Muscle layer of duodenum (tissue), 2 donors: ENCODE measurements around the gene EMP3.
"Not testable (repeated sequence)": the region's sequence is repeated elsewhere in the genome, so short reads cannot be mapped to it uniquely, and the experiment has no call there.

Source experiments
- H3K27ac ChIP-seq: one replicate; pipeline ENCODE4 v1.7.0; 2013; ENCODE audit warnings: mild to moderate bottlenecking, low read length
- H3K27me3 ChIP-seq: one replicate; pipeline ENCODE4 v1.7.0; 2013; ENCODE audit warnings: low read depth, mild to moderate bottlenecking, control low read depth, low read length
- H3K36me3 ChIP-seq, 2 donors: one replicate each; pipeline ENCODE4 v1.7.0; 2013; ENCODE audit warnings: low read length in 2 of 2, control low read depth in 1 of 2, mild to moderate bottlenecking in 1 of 2; ENCODE audit not compliant: insufficient read depth in 2 of 2, control insufficient read depth in 1 of 2
- H3K4me1 ChIP-seq, 2 donors: one replicate each; pipeline ENCODE4 v1.7.0; 2013; ENCODE audit warnings: low read length in 2 of 2, mild to moderate bottlenecking in 2 of 2, control low read depth in 1 of 2, moderate library complexity in 1 of 2; ENCODE audit not compliant: insufficient read depth in 2 of 2, control insufficient read depth in 1 of 2
- H3K4me3 ChIP-seq, 2 donors: one replicate each; pipeline ENCODE4 v1.7.0; 2013; ENCODE audit warnings: low read length in 2 of 2, low read depth in 1 of 2, mild to moderate bottlenecking in 1 of 2
- H3K9me3 ChIP-seq, 2 donors: one replicate each; pipeline ENCODE4 v1.7.0; 2013; ENCODE audit warnings: low read length in 2 of 2, control low read depth in 1 of 2, mild to moderate bottlenecking in 1 of 2; ENCODE audit not compliant: control insufficient read depth in 1 of 2
- donor health status: healthy.

Gene EMP3

GRCh38 chr19:48365602-48366001 lies 40.2 kb downstream of the EMP3 start:
- Histone ChIP-seq H3K27ac (no peak overlapping the region), H3K27me3 (no peaks in the 10 kb centered on the region), H3K4me1 (peaks cover 0 to 6% of the 10 kb centered on the region in 2 donors)

GRCh38 chr19:48367855-48368254 lies 42.5 kb downstream of the EMP3 start:
- Histone ChIP-seq H3K9me3 (no peaks in the 10 kb centered on the region), H3K27ac (no peak overlapping the region), H3K36me3 (no peaks in the 10 kb centered on the region), H3K27me3 (no peaks in the 10 kb centered on the region), H3K4me1 (peaks cover 0 to 6% of the 10 kb centered on the region in 2 donors), H3K4me3 (no peak overlapping the region)

More at GRCh38 chr19:48365602-48366001, 40.2 kb downstream of the EMP3 start:
- no peak overlapping the region for H3K4me3 ChIP-seq
- no peaks in the 10 kb centered on the region for H3K36me3 ChIP-seq
- H3K9me3 ChIP-seq, result no peaks in the 10 kb centered on the region

- H3K27ac ChIP-seq, result no peak overlapping the region
Measured at GRCh38 chr19:48368936-48369335, 43.6 kb downstream of the EMP3 start.

GRCh38 chr19:48370955-48371354 lies 45.6 kb downstream of the EMP3 start:
- no peaks in the 10 kb centered on the region for H3K9me3 ChIP-seq
- no peaks in the 10 kb centered on the region for H3K27me3 ChIP-seq
- H3K36me3 ChIP-seq, result no peaks in the 10 kb centered on the region
- no peak overlapping the region for H3K4me3 ChIP-seq
- H3K27ac ChIP-seq, result no peak overlapping the region
- no peaks in the 10 kb centered on the region for H3K4me1 ChIP-seq

More at GRCh38 chr19:48368936-48369335, 43.6 kb downstream of the EMP3 start:
- Histone ChIP-seq H3K4me3 (no peak overlapping the region), H3K27me3 (no peaks in the 10 kb centered on the region), H3K36me3 (no peaks in the 10 kb centered on the region), H3K4me1 (peaks cover 0 to 6% of the 10 kb centered on the region in 2 donors), H3K9me3 (no peaks in the 10 kb centered on the region)

- no peaks in the 10 kb centered on the region for H3K4me1 ChIP-seq
- no peaks in the 10 kb centered on the region for H3K36me3 ChIP-seq
- H3K27me3 ChIP-seq, result no peaks in the 10 kb centered on the region
Measured at GRCh38 chr19:48371367-48371766, 46.0 kb downstream of the EMP3 start.

GRCh38 chr19:48371771-48372170 lies 46.4 kb downstream of the EMP3 start:
- H3K4me3 ChIP-seq, H3K27ac ChIP-seq, H3K4me1 ChIP-seq, H3K27me3 ChIP-seq, H3K9me3 ChIP-seq, H3K36me3 ChIP-seq: not testable (repeated sequence)

More at GRCh38 chr19:48371367-48371766, 46.0 kb downstream of the EMP3 start:
- Histone ChIP-seq H3K9me3 (no peaks in the 10 kb centered on the region), H3K27ac (no peak overlapping the region), H3K4me3 (no peak overlapping the region)

- no peak overlapping the region for H3K27ac ChIP-seq
- H3K36me3 ChIP-seq, result no peaks in the 10 kb centered on the region
- no peaks in the 10 kb centered on the region for H3K4me1 ChIP-seq
- no peaks in the 10 kb centered on the region for H3K9me3 ChIP-seq
- no peak overlapping the region for H3K4me3 ChIP-seq
- no peaks in the 10 kb centered on the region for H3K27me3 ChIP-seq
Measured at GRCh38 chr19:48372904-48373303, 47.6 kb downstream of the EMP3 start.

GRCh38 chr19:48373567-48373966 lies 48.2 kb downstream of the EMP3 start:
- Histone ChIP-seq H3K36me3 (no peaks in the 10 kb centered on the region), H3K27ac (no peak overlapping the region), H3K9me3 (no peaks in the 10 kb centered on the region), H3K4me1 (no peaks in the 10 kb centered on the region), H3K27me3 (no peaks in the 10 kb centered on the region), H3K4me3 (no peak overlapping the region)

GRCh38 chr19:48378194-48378570 lies 52.8 kb downstream of the EMP3 start:
- no peaks in the 10 kb centered on the region for H3K27me3 ChIP-seq
- H3K9me3 ChIP-seq, result no peaks in the 10 kb centered on the region
- H3K27ac ChIP-seq, result no peak overlapping the region
- H3K36me3 ChIP-seq, result peaks cover 7 to 22% of the 10 kb centered on the region in 2 donors
- H3K4me3 ChIP-seq, result no peak overlapping the region
- no peaks in the 10 kb centered on the region for H3K4me1 ChIP-seq

GRCh38 chr19:48379058-48379457 lies 53.7 kb downstream of the EMP3 start:
- Histone ChIP-seq H3K27ac (no peak overlapping the region), H3K4me1 (no peaks in the 10 kb centered on the region), H3K4me3 (no peak overlapping the region), H3K36me3 (peaks cover 11 to 31% of the 10 kb centered on the region in 2 donors), H3K27me3 (no peaks in the 10 kb centered on the region), H3K9me3 (no peaks in the 10 kb centered on the region)
